WTC11 (cell line): ENCODE data around the gene ONECUT2. TPM values are rescaled to one million over a fixed set of nuclear protein-coding genes. Genes with fewer than 3 reads are reported as not detected.

Experiments used
- ATAC-seq: fragments of 200-7000 bp; cut with Tn5 transposase; 2 replicates; pipeline ENCODE4 v1.10.0; 2021; ENCODE audit warnings: mild to moderate bottlenecking, moderate library complexity
- CTCF ChIA-PET: fragments of 300-600 bp; sonication (Branson Sonifier 250); formaldehyde crosslinking; loops from one replicate; lab custom pipeline; 2021; ENCODE audit warnings: antibody characterized with exemption; lab: Charles Lee
- POLR2A ChIA-PET: fragments of 350-600 bp; sonication (Branson Sonifier 250); formaldehyde crosslinking; loops from one replicate; lab custom pipeline; 2021; ENCODE audit warnings: antibody characterized with exemption; lab: Charles Lee
- DNase-seq: peaks from one replicate; pipeline ENCODE4 v3.0.0; 2021; ENCODE audit warnings: low spot score
- H3K27ac Mint-ChIP-seq: 2 replicates; pipeline ENCODE4 v1.8.0; 2021; ENCODE audit warnings: mixed read lengths
- H3K27me3 Mint-ChIP-seq: 2 replicates; pipeline ENCODE4 v1.8.0; 2021; ENCODE audit warnings: low read depth, mild to moderate bottlenecking, moderate library complexity, mixed read lengths
- H3K36me3 Mint-ChIP-seq: 2 replicates; pipeline ENCODE4 v1.8.0; 2021; ENCODE audit warnings: mixed read lengths
- H3K4me1 Mint-ChIP-seq: 2 replicates; pipeline ENCODE4 v1.8.0; 2022; ENCODE audit warnings: mixed read lengths
- H3K4me3 Mint-ChIP-seq: 2 replicates; pipeline ENCODE4 v1.8.0; 2021; ENCODE audit warnings: mild to moderate bottlenecking, moderate library complexity, mixed read lengths
- H3K9me3 Mint-ChIP-seq: 2 replicates; pipeline ENCODE4 v1.8.0; 2021; ENCODE audit warnings: mixed read lengths
- AFF4 ChIP-seq: sonication (generic); formaldehyde crosslinking; IDR thresholded peaks from 2 replicates; pipeline ENCODE4 v1.8.1; 2023; ENCODE audit warnings: mild to moderate bottlenecking, missing genetic modification reagents, borderline replicate concordance
- AR ChIP-seq: fragments of 250-450 bp; sonication (Bioruptor Pico); IDR thresholded peaks from 2 replicates; pipeline ENCODE4 v1.9.0; 2021; ENCODE audit warnings: mild to moderate bottlenecking
- CDX4 ChIP-seq: fragments of 250-450 bp; sonication (Bioruptor Pico); IDR thresholded peaks from 2 replicates; pipeline ENCODE4 v1.9.0; 2021; ENCODE audit warnings: moderate library complexity, mild to moderate bottlenecking, inconsistent platforms, borderline replicate concordance
- E2F1 ChIP-seq: sonication (generic); formaldehyde crosslinking; IDR thresholded peaks from 2 replicates; pipeline ENCODE4 v1.8.0; 2022; ENCODE audit warnings: mild to moderate bottlenecking, missing genetic modification reagents
- ETV6 ChIP-seq: sonication (generic); formaldehyde crosslinking; IDR thresholded peaks from 2 replicates; pipeline ENCODE4 v1.8.1; 2022; ENCODE audit warnings: mild to moderate bottlenecking, missing genetic modification reagents
- FOXK1 ChIP-seq: sonication (generic); formaldehyde crosslinking; IDR thresholded peaks from 2 replicates; pipeline ENCODE4 v1.8.0; 2022; ENCODE audit warnings: mild to moderate bottlenecking, moderate library complexity, missing genetic modification reagents
- FOXP1 ChIP-seq: sonication (generic); formaldehyde crosslinking; IDR thresholded peaks from 2 replicates; pipeline ENCODE4 v1.8.0; 2022; ENCODE audit warnings: missing genetic modification reagents, mild to moderate bottlenecking, moderate library complexity, borderline replicate concordance
- MXD4 ChIP-seq: fragments of 250-450 bp; sonication (Bioruptor Pico); IDR thresholded peaks from 2 replicates; pipeline ENCODE4 v1.8.0; 2021; ENCODE audit warnings: mild to moderate bottlenecking, moderate library complexity, borderline replicate concordance
- NFATC4 ChIP-seq: fragments of 250-450 bp; sonication (Bioruptor Pico); IDR thresholded peaks from 2 replicates; pipeline ENCODE4 v1.9.0; 2021; ENCODE audit warnings: mild to moderate bottlenecking
- NR3C1 ChIP-seq: sonication (generic); formaldehyde crosslinking; conservative IDR thresholded peaks from 2 replicates; pipeline ENCODE4 v1.8.1; 2023; ENCODE audit warnings: low read depth, mild to moderate bottlenecking, missing genetic modification reagents
- SMAD3 ChIP-seq: sonication (generic); formaldehyde crosslinking; IDR thresholded peaks from 2 replicates; pipeline ENCODE4 v1.8.0; 2022; ENCODE audit warnings: missing genetic modification reagents, mild to moderate bottlenecking, borderline replicate concordance
- SOX15 ChIP-seq: fragments of 250-450 bp; sonication (Bioruptor Pico); IDR thresholded peaks from 2 replicates; pipeline ENCODE4 v1.9.0; 2021; ENCODE audit warnings: mild to moderate bottlenecking
- SP1 ChIP-seq: sonication (generic); formaldehyde crosslinking; conservative IDR thresholded peaks from 2 replicates; pipeline ENCODE4 v1.8.1; 2022; ENCODE audit warnings: missing genetic modification reagents
- TEAD1 ChIP-seq: sonication (generic); formaldehyde crosslinking; IDR thresholded peaks from 2 replicates; pipeline ENCODE4 v1.8.0; 2022; ENCODE audit warnings: mild to moderate bottlenecking, missing genetic modification reagents
- USF1 ChIP-seq: sonication (generic); formaldehyde crosslinking; IDR thresholded peaks from 2 replicates; pipeline ENCODE4 v1.8.0; 2022; ENCODE audit warnings: mild to moderate bottlenecking, missing genetic modification reagents
- ZNF232 ChIP-seq: sonication (generic); formaldehyde crosslinking; IDR thresholded peaks from 2 replicates; pipeline ENCODE4 v1.8.0; 2022; ENCODE audit warnings: mild to moderate bottlenecking, missing genetic modification reagents
- ZNF281 ChIP-seq: sonication (generic); formaldehyde crosslinking; IDR thresholded peaks from 2 replicates; pipeline ENCODE4 v1.8.0; 2023; ENCODE audit warnings: mild to moderate bottlenecking, missing genetic modification reagents
- ZNF532 ChIP-seq: fragments of 250-450 bp; sonication (Bioruptor Pico); IDR thresholded peaks from 2 replicates; pipeline ENCODE4 v1.9.0; 2021; ENCODE audit warnings: mild to moderate bottlenecking, borderline replicate concordance
- total RNA-seq: library from RNA; stranded (reverse); gene quantifications from 3 replicates; pipeline ENCODE4 v1.2.3, GENCODE V29; 2021

The ONECUT2 gene
- total RNA-seq, 1 experiment from 2014 or later, result 0.87 TPM

GRCh38 chr18:57397440-57398132 is 37.6 kb upstream of the ONECUT2 start:
- TF ChIP-seq USF1 (CRISPR knock-in tag), result no peak
- TF ChIP-seq SMAD3, result no peak
- no peak for TF ChIP-seq SP1 (CRISPR knock-in tag)
- no peak for TF ChIP-seq ZNF232 (CRISPR knock-in tag)
- no peak for TF ChIP-seq ZNF281
- TF ChIP-seq CDX4 (CRISPR knock-in tag), result no peak
- TF ChIP-seq NFATC4 (CRISPR knock-in tag), result no peak
- TF ChIP-seq MXD4, result no peak
- TF ChIP-seq AR (CRISPR knock-in tag), result no peak
- TF ChIP-seq FOXK1 (CRISPR knock-in tag), result no peak
- no peak for TF ChIP-seq FOXP1
- TF ChIP-seq ZNF532, result no peak
- TF ChIP-seq SOX15, result no peak
- TF ChIP-seq, all 79 proteins: peak for 0
- ATAC-seq, result no peak
- CTCF ChIA-PET, result no interaction called here
- Mint-ChIP-seq H3K9me3 (peaks cover 15% of the 10 kb centered on the region), H3K4me3 (no peak overlapping the region), H3K27ac (no peak overlapping the region), H3K27me3 (peaks cover 3% of the 10 kb centered on the region), H3K4me1 (no peaks in the 10 kb centered on the region), H3K36me3 (no peaks in the 10 kb centered on the region)
- DNase-seq, result no peak
- POLR2A ChIA-PET, result no interaction called here

GRCh38 chr18:57404345-57404744 is 30.8 kb upstream of the ONECUT2 start:
- Mint-ChIP-seq H3K4me3 (no peak overlapping the region), H3K27ac (no peak overlapping the region), H3K4me1 (no peaks in the 10 kb centered on the region), H3K36me3 (no peaks in the 10 kb centered on the region), H3K9me3 (peaks cover under 1% of the 10 kb centered on the region; the same call in 1 of the 2 replicates), H3K27me3 (peaks cover 3% of the 10 kb centered on the region)
- ATAC-seq (no peak), DNase-seq (no peak)
- POLR2A ChIA-PET, result no interaction called here
- CTCF ChIA-PET, result no interaction called here
- no peak for TF ChIP-seq TEAD1 (CRISPR knock-in tag)
- TF ChIP-seq AFF4 (CRISPR knock-in tag), result no peak
- TF ChIP-seq E2F1, result no peak
- TF ChIP-seq NR3C1 (CRISPR knock-in tag), result no peak
- TF ChIP-seq ETV6 (CRISPR knock-in tag), result no peak
